Activated CD4-positive, alpha-beta T cell treated with anti-CD3 and anti-CD28 coated beads, Interleukin-2, Interleukin-6, amounts not matched to agents 100 ng/mL and 50 ng/mL, durations not matched to agents 16 hours and 8 hours (primary cell): ENCODE data around the gene LRCH3.
"Not testable (repeated sequence)": the region's sequence is repeated elsewhere in the genome, so short reads cannot be mapped to it uniquely, and the experiment has no call there.

Source experiments
- DNase-seq: peaks from one replicate; pipeline ENCODE4 v3.0.0-alpha.2; 2020

LRCH3 gene

DNA sequence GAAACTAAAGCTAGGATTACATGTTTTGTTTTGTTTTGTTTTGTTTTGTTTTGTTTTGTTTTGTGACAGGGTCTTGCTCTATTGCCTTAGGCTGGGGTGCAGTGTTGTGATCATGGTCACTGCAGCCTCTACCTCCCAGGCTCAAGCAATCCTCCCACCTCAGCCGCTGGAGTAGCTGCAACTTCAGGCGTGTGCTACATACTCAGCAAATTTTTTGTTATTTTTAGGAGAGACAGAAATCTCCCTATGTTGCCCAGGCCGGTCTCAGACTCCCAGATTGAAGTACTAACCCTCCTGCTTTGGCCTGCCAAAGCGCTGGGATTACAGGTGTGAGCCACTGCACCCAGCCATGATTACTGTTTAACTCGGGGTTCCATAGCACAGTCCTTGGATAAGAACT lies 50.7 kb downstream of the LRCH3 start:
- no peak for DNase-seq

DNA sequence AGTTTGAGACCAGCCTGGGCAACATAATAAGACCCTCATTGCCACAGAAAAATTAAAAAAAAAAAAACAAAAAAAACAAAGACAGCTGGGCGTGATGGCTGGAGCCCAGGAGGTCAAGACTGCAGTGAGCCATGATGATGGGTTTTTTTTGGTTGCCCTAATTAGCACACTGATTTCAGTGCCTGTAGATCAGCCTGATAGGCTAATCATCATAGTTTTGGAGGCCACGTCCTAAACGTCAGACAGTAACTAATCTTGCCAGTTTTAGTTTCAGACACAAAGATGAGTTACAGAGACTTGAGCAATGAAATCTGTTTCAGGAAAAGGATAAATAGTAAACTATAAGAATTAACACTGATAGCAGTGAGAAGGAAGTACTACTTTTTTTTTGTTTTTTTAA lies 55.4 kb downstream of the LRCH3 start:
- DNase-seq: no peak

DNA sequence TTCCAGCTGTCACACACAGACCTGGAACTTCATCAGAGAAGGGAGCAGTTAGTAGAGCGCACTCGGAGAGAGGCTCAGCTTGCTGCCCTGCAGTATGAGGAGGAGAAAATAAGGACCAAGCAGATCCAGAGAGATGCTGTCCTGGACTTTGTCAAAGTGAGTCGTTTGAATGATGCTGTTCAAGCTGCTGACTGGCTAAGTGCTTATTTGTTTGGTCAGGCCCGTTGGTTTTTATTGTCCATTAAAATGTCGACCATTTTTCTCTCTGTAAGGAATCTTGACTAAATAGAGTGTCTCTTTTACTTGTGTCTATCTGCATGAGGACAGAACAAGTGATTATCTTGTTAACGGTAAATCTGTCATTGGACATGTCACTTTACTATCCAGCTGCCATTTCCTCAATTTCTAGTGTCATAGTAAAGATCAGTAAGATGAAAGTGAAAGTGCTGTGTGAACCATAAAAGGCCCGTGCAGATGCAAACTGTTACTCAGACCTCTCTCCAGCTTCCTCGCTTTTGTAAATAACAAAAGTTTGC lies 56.9 kb downstream of the LRCH3 start:
- DNase-seq: peak; percentile 62

DNA sequence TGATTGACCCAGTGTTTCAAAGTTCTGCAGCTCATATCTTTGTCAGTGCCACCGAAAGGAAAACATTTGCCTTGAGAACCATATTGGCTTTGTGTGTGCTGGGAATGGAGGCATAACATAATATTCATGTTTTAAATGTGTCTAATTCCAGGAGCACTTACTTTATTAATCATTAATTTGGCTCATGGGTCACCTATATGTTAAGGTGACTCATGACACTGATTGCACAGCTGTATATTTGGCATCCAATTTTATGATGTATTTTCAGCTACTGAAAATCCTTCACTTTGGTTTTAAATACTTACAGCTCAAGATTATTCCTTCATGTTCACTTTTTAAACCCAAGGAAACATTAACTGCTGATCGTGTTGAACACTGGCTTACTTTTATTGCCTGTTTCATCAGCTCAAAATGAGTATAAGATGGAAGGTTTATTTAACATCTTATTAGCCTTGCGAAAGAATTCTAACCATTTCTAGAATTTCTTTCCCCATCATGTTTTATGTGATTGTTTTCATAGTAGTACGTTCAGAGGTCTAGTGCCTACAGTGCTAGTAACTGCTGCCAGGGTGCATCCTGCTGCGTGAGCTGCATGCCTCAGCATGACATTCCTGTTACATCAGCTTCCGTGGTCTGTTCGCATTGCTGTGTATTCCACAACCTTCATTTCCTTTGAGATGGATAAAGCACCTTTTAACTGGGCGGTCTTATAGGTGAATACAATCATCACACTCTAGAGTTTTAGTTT lies 63.7 kb downstream of the LRCH3 start:
- DNase-seq: no peak

DNA sequence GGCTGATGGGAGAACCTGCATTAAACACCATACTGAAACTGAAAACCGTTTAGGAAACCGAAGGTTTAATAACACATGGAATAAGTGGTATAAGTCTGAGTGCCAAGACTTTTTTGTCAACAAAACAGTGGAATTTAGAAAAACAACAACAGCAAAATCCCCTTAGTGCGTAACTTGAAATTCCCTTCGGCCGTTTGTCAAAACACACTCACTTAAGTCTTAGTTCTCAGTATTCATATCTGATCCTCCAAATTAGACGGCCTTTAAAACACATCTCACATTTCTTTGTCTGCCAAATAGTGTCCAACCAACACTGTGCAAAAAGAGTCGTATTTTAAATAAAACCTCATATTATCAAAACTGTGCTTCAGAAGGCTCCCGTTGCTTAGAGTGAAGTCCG lies 64.5 kb downstream of the LRCH3 start:
- DNase-seq: no peak

DNA sequence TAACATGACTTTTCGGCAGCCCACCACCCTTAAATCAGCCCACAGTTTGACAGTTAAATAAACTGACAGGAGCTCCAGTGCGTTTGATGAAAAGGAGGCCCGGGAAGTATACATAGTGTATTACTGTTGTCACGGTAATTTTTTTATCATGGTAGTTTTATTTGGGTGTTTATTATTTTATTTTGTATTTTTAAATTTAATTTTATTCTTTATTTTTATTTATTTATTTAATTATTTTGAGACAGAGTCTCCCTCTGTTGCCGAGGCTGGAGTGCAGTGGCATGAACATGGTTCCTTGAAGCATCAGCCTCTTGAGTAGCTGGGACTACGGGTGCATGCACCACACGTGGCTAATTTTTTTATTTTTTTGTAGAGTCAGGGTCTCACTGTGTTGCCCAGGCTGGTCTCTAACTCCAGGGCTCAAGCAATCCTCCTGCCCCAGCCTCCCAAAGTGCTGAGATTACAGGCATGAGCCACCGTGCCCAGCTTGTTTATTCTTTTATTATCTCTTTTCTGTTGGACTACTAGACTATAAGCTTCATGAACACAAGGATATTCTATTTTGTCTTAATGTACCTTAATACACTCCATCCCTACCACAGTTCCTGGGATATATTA lies 65.3 kb downstream of the LRCH3 start:
- DNase-seq: no peak

DNA sequence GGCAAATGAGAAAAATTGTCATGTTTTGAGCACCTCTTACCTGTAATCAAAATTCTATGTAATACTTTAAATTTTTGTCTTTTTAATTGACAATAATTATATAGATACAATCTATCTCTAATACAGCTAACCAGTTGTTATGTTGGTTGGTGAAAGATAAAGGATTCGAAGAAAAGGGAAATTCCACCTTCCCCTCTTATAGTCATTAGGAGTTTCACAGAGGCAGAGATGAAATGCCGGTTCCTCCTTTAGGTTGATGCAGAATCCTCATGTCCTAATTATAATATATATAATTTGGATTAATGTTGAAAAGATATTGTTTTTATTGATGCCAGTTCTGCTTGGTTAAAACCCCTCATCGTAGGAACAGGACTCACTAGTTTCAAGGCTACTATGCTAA lies 67.1 kb downstream of the LRCH3 start:
- no peak for DNase-seq

DNA sequence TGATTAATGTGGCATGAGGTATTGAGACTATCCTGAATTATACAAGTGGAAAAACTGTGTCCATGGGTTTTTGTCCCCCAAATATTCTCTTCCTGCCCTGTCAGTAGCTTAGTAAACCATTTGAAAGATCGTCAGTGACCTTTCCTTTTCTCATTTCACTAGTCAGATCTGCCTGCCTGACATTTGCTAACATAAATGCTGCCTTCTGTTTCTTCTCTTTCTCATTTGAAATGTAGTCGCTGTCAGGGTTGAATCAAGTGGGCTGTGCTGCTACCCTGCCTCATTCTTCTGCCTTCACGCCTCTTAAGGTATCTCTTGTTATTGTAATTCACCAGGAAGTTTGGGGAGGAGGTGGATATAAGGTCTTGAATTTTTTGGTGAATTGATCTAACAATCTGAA lies 67.5 kb downstream of the LRCH3 start:
- no peak for DNase-seq

DNA sequence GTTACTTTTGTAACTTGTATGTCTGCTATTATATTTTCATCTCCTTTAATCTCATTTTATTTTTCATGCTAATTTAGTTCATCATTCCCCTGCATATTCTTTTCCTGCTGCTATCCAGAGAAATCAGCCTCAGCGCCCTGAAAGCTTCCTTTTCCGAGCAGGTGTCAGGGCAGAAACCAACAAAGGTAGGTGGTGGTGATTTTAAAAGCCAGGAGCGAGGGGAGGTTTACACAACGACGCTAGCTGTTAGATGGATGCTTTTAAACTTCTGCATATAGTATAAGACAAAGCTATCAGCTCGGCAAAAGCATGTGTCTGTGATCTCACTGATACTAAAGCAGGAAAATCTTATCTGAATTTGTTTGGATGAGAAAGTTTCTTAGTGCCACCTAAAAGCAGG lies 75.0 kb downstream of the LRCH3 start:
- DNase-seq: no peak

DNA sequence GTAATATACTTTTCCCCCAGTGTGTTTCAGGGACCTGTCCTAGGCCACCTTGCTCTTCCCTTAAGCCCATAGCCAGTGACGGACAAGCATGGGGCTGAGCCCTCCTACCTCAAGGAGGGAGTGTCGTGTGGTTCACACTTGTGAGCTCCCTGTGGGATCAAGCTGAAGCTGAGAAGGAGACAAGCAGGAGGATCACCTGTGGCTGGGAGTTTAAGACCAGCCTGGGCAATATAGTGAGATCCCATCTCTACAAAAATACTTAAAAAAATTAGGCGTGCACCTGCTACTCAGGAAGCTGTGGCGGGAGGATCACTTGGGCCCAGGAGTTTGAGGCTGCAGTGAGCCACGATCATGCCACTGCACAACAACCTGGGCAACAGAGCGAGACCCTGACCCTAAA lies 82.3 kb downstream of the LRCH3 start:
- no peak for DNase-seq

DNA sequence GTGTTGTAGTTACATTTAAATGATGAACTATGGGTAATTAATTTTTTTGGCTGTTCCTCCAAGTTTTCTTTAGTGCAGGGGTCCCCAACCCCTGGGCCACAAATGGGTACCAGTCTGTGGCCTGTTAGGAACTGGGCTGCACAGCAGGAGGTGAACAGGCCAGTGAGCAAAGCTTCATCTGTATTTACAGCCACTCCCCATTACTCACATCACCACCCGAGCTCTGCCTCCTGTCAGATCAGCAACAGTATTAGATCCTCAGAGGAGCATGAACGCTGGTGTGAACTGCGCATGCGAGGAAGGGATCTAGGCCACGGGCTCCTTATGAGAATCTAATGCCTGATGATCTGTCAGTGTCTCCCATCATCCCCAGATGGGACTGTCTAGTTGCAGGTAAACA lies 83.0 kb downstream of the LRCH3 start:
- DNase-seq: no peak

DNA sequence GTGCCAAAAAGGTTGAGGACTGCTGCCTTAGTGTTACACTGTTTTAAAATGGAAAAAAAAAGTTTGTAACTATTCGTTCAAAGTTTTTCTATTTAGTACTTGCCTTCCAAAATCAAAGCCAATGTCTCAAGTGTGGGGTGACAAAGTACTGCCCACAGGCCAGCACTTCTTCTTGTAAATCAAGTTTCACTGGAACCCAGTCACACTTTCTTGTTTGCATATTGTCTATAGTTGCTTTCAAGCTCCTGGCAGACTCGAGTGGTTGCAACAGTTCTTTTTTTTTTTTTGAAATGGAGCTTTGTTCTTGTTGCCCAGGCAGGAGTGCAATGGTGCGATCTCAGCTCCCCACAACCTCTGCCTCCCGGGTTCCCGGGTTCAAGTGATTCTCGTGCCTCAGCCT lies 83.6 kb downstream of the LRCH3 start:
- DNase-seq: no peak

DNA sequence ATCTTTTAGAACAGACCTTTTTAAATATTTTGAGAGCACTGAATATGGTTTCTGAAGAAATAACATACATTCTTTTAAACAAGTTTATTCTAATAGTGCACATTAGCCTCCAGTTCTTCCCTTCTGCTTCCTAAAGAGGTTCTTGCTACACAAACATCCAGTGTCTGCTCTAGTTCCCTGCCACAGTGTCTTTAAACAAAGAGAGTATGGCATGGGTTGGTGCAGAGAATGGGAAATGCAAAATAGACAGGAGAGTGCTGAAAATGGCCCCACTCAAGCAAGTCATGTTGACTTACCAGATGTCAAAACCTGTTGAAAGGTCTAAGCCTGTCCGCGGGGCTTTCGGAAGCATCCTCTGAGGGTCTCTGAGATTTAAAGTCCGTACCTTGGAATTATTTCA lies 86.8 kb downstream of the LRCH3 start:
- DNase-seq: no peak

DNA sequence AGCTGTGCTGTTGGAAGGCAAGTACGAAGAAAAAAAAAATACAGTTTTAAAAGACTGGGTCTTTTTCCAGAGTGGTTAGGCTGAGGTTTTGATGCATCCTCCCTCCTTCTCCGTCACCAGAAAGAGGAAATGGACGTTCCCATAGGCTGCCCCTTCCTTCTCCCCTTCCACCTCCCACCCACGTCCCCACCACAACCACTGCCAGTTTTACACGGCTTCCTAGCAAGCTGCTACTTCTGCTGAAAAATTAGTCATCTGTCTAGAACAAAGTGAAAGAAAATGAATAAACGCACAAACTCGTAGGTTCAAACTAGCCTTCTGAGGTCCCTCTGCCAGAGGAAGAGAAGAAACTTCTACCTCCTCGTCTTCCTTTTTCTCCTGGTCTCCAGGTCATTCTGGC lies 87.4 kb downstream of the LRCH3 start:
- peak; percentile 81 for DNase-seq

DNA sequence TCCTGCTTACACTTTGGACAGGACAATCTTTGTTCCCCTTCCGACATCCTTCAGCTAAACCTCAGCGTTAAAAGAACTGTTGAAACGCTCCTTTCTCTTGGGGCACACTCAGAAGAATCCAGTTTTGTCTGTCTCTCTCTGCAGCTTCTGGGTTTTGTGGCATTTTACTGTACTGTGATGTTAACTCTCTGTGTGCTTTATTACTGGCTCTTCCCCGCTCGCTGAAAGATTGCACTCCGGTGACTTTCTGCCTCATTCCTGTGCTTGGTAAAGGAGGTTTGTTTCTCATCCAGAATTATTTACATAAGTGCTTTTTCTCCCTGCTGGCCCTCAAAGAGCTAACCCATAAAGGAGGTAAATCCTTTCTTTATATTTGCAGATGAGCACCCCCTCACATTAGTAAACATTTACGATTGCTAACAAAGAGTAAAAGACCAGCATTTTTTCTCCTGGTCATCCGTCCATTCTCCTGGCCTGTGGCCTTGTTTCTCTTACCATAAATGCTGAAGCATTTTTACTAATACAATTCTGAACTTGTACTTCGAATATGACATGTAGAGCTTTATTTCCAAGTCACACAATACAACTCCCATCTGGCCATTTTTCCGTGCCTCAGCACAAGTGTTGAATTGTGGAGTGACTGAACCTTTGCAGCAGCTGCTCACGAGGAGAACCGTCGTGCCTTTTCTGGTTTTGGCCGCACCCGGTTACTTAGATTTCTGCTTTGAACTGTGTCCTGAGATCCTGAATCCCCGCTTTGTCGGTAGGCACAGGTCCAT lies 89.6 kb downstream of the LRCH3 start:
- no peak for DNase-seq

DNA sequence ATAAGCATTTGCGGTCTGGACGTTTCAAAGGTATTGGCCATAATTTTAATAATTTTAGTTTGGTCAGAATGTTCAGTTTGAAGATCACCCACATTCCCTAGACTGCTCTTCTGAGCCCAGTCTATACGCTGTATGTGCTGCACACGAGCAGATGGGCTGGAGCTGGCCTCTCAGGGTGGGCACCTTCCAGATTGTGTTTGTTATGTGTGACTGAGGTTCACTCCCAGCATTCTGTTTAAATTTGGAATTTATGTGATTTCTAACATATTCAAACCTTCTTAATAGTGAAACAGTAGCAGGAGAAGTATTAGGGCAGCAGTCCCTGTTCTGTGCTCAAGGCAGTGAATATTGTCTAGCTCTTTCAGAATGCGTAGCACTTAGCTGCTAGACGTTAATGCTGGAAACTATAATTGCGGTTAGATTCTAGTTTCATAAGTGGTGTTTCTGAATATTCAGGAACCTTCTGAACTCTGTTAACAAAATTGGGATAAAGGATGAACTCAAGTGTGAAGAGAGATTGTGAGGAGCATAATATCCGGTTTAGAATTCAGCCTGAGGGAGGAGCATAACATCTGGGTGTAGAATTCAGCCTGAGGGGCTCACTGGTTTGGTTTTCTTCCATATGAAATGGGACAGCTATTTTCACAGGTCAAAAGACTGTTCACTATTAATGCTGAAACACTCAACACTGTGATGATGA lies 90.4 kb downstream of the LRCH3 start:
- no peak for DNase-seq

DNA sequence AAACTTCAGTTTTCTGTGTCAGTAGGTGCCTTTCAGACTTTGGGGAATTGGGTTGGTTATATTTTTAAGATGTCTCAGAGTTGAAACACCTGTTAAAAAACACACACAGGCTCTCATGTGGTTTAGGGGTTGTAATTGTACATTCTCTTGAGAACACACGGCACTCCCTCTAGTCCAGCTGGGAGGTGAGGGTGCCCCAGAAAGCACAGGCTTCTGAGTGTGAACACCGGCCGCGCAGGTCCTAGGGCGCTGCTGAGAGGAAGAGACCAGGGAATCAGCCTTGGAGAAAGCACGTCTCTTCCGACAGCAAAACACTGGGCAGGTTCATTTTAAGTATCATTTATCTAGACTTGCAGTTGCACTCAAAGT lies 90.9 kb downstream of the LRCH3 start:
- no peak for DNase-seq

DNA sequence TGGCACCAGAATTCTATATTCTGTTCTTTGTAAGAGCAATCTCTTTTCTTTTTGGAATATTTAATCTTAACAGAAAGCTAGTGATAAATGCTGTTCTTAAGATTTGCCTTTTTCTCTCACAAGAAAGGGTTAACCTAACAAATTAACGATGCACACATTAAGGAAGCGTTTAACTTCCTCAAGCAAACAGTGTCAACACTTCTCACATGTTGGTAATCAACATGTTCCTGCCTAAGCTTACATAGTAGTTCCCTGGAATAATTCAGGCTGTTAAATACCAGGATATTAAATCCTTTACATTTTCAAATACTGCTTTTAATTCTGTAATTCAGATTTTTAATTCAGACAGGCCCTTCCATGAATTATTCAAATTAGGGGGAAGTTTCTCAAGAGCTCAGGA lies 91.5 kb downstream of the LRCH3 start:
- no peak for DNase-seq

DNA sequence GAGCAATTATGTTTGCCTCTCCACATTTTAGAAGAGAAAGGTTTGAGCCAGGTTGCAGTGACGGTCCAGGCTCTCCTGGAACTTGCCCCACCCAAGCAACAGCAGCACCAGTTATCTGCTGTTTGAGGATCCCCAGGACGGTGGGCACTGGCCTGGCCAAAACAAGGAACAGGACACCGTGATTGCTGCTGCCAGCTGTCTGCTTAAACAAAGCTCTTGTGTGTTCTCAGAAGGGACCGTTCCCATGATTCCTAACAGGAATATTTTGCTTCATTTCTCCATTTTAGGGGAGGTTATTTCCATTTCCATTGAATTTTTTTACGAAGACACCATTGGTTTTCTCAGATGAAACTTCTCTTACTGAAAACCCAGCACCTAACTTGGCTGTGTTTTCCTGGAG lies 92.5 kb downstream of the LRCH3 start:
- DNase-seq: no peak

DNA sequence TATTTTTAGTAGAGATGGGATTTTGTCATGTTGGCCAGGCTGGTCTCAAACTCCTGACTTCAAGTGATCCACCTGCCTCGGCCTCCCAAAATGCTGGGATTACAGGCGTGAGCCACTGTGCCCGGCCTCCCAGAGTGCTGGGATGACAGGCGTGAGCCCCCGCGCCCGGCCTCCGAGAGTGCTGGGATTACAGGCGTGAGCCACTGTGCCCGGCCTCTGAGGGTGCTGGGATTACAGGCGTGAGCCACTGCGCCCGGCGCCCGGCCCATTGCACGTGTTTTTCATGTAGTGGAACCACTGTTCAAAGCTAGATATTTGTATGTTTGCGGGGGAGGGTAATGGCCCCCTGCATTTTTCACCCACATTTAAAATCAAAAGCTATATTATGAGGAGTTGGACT lies 93.3 kb downstream of the LRCH3 start:
- not testable (repeated sequence) for DNase-seq

DNA sequence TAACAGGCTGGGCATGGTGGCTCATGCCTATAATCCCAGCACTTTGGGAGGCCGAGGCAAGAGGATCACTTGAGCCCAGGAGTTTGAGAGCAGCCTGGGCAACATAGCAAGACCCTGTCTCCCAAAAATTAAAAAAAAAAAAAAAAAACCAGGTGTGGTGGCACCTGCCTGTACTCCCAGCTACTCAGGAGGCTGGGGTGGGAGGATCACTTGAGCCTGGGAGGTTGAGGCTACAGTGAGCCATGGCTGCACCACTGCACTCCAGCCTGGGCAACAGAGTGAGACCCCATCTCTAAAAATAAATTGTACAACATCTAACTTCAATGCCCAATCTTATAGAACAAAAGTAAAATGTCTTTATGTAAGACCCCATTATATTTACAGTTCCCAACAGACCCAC lies 95.0 kb downstream of the LRCH3 start:
- not testable (repeated sequence) for DNase-seq

DNA sequence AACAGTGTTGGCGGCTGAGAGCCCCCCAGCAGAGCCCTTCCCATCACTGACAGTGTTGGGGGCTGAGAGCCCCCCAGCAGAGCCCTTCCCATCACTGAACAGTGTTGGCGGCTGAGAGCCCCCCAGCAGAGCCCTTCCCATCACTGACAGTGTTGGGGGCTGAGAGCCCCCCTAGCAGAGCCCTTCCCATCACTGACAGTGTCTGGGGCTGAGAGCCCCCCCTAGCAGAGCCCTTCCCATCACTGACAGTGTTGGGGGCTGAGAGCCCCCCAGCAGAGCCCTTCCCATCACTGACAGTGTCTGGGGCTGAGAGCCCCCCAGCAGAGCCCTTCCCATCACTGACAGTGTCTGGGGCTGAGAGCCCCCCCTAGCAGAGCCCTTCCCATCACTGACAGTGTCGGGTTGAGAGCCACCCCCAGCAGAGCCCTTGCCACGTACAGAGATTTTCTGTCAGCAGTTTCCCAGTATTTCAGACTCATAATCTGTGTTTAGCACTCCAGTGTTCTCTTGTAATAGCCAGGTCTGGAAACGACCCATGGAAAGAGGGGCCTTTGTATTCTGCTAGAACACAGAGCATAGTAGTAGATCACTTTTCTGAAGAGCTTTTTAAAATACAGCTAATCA lies 96.5 kb downstream of the LRCH3 start:
- DNase-seq: not testable (repeated sequence)

DNA sequence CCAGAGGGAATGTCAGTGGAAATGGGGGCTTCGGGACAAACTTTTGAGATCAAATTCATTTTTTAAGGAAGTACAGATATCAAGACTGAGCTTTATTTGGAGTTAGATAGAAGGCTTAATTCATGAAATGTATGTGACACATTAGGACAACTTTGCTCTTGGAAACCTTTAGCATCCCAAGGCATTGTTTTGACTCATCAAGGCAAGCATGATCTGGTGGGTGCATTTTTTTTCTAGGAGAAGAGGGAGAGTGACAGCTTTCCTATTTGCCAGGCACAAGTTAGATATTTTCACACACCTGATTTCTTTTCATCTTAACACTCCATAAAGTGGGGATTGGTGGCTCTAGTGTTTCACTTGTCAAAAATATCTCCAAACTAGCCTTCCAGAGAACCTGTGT lies 97.5 kb downstream of the LRCH3 start:
- no peak for DNase-seq
